NCI-H446 treated with DMSO at 0.1 percent for 48 hours (cell line): ENCODE measurements around the gene GNAI1.
"Not testable (repeated sequence)": the region's sequence is repeated elsewhere in the genome, so short reads cannot be mapped to it uniquely, and the experiment has no call there.

ENCODE experiments used
- DNase-seq: peaks from one replicate; lab custom pipeline; 2025; lab: John Stamatoyannopoulos, UW

GNAI1 gene

DNA sequence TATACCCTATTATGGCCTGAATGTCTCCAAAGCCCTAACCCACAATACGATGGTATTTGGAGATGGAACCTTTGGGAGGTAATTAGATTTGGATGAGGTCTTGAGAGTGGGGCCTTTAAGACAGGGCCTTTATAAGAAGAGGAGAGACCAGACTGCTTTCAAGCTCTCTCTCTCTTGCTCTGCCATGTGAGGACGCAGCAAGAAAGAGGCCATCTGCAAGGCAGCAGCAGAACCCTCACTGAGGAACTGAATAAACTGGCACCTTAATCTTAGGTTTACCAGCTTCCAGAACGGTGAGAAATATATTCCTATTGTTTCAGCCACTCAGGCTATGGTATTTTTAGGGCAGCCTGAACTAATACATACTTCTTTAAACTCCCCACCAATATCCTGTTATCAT, 2.0 kb upstream of the GNAI1 start:
- DNase-seq = no peak

- DNase-seq = no peak
Measured at GRCh38 chr7:80133361-80134114, 1.1 kb upstream of the GNAI1 start.

DNA sequence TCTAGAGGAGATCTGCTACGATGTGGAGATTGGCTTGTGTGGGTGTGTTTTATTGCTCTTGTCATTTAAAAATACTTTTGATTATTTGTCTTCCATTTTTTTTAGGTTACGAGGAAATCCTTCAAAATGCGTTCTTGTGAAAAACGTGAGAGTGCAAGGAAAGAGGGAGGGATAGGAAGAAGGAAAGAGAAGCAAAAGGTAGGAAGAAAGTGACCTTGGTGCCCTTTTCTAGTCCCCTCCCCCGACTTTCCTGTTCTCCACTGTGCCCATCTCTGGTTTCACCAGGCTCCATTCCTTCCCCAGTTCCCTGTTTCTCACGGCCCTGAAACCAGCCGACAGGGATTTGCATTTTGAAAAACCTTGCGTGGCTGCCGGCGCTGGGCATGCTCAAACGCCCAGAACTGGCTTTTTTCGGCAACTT, 506 bp upstream of the GNAI1 start:
- no peak for DNase-seq

GRCh38 chr7:80135309-80136104, 876 bp downstream of the GNAI1 start:
- DNase-seq = no peak

DNA sequence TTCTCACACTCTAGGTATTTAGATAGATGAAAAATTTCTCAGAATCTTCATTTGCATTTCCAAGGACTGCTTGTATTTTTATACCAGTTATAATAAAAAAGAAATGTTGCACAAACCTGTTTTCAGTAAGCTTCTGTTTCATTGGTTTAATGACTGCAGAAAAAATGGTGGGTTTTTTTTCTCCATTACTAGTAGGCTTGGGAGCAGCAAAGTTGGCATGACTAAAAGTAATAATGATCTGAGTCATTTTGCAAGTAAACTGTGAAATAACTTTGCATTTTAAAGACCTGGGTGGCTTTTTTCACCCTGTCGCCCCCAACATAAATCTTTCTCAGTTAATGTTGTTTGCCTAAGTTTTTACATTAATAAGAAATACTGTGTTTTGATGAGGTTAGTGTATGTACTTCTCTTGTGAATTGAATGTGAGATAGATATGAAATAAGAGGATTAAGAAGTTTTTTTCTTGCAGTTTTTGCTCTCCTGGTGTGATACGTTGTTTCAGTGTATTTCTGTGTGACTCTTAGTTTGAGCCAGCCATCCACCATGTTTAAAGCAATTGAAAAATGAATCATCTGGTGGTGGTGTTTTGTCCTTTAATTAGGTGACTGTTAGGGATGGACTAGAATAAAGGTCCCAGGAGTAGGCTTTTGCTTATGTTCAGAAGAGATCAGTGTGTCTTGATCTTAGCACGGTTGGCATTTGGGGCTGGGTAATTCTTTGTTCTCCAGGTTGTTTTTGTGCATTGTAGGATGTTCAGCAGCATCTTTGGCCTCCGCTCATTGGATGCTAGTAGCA, 1.8 kb downstream of the GNAI1 start:
- DNase-seq = no peak

DNA sequence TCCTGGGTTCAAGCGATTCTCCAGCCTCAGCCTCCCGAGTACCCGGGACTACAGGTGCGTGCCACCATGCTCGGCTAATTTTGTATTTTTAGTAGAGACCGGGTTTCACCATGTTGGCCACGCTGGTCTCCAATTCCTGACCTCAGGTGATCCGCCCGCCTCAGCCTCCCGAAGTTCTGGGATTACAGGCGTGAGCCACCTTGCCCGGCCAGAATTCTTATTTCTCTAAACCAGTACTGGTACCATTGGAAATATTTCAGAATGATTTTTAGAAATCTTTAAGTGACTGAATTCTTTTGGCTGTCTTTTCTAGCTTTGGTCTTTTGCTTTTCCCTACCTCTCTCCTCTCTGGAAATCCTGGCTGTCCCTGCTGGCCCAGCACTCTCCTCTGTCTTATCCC, 2.8 kb downstream of the GNAI1 start:
- DNase-seq = no peak

- no peak for DNase-seq
Measured at GRCh38 chr7:80139236-80139635, 4.6 kb downstream of the GNAI1 start.

DNA sequence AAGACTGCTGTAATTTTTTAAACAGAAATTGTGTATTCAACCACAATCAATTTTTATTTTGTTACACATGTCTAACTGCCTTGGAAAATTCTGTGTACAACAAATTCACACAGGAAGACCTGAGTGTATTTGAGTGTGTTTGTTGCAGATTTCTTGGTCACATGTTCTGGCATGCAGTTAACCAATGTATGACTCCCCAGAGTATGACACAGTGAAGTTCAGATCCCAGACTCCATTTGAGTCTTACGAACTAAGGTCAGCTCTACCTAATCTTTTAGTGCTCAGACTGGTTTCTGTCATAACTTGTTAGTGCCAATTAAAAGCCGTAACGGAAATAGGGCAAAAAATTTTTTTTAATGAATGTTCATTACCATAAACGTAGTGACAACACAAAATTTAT, 5.8 kb downstream of the GNAI1 start:
- DNase-seq = no peak

- DNase-seq = no peak
Measured at GRCh38 chr7:80141376-80141775, 6.7 kb downstream of the GNAI1 start.

GRCh38 chr7:80142853-80143580, 8.4 kb downstream of the GNAI1 start:
- no peak for DNase-seq

- no peak for DNase-seq
Measured at GRCh38 chr7:80145780-80146422, 11.3 kb downstream of the GNAI1 start.

DNA sequence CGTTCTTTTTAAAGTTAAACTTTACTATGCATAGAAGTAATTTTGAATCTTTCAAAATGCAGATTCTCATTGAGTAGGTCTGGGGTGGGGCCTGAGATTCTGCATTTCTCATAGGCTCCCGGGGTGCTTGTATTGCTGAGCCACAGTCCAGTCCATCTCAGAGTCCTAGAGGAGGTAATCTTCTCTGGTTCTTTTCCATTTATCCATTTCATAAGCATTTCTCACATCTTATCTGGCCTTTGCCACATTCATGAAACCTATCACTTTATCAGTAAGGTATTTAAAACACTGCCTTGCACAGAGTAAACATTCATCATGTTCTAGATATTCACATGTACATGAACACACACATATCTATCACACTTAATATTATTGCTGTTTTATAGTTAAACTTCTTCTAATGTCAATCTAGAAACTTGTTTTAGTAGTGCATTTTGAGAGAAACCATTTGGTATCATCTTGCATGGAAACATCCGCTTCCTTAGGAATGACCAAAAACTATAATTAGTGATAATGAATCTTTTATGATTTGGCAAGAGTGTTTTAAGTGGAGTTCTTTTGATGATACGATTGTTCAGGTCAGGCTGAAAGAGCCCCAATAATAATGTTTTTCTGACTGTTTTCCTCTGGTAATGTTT, 12.0 kb downstream of the GNAI1 start:
- DNase-seq = no peak

- no peak for DNase-seq
Measured at GRCh38 chr7:80147543-80148391, 13.1 kb downstream of the GNAI1 start.

GRCh38 chr7:80150611-80151273, 16.1 kb downstream of the GNAI1 start:
- DNase-seq = no peak

GRCh38 chr7:80151274-80151665, 16.6 kb downstream of the GNAI1 start:
- DNase-seq = no peak

DNA sequence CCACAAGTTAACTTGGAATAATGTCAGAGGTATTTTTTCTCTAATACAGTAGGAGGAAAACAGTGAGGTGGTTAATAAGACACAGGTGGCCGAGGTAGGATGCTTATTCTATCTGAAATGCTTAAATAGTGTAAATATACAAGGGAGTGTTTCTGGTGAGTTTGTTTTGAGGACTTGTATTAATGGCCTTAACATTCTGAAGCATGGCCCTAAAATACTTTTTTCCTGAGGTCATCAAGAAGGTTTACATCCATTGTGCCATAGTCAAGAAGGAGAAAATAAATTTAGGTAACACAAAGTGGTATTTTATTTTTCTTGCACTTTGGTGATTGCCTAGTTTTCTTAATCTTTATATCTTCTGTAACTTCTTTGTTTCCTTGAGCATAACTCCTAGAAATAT, 18.8 kb downstream of the GNAI1 start:
- DNase-seq = no peak

DNA sequence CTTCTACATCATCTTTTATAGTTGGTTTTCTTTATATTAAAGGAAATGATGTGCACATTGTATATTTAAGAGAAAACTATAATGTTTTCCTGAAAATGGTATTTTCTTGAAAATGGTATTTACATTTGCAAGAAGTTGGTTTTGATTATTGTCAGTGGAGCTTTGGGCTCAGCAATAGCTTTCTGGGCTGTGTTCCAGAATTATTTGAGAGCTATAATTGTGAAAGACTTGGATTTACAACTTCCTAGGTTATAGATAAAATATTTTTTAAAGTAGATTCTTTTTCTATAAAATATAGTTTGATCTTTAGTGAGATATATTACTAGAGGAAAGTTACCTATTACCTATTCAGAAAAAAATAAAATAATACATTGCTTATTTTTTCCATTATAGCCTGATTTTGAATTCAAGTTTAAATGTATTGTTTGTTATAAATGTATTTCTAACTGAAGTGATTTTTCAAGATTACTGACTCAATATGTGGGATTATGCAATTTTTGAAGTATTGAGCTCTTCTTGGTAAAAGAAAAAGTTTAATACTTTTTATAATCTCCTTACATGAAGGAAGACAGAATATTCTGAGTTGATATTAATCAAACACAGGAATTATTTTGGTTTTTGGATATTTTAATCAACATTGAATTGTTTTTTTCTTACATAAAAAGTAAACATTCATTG, 20.2 kb downstream of the GNAI1 start:
- no peak for DNase-seq

DNA sequence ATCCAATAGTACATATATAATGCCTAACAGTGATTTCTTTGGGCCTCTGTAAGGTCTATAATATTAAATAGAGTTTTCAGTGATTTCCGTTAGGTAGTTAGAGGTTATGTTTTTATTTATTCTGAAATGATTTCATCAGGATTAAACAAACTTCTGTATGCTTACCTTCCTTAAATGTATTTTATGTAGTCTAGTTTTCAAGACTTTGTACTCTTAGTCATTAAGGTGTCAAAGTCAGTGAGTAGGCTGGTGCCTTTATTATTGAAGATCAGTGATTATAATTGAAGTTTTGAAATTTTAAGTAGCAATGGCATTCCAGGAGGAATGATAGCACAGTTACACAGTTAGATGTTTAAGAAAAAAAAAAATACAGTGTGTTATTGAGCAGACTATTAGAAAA, 20.7 kb downstream of the GNAI1 start:
- no peak for DNase-seq

- DNase-seq = not testable (repeated sequence)
Measured at GRCh38 chr7:80157770-80158169, 23.1 kb downstream of the GNAI1 start.
